ENCODE data around the gene TENM4.

TENM4 gene

DNA sequence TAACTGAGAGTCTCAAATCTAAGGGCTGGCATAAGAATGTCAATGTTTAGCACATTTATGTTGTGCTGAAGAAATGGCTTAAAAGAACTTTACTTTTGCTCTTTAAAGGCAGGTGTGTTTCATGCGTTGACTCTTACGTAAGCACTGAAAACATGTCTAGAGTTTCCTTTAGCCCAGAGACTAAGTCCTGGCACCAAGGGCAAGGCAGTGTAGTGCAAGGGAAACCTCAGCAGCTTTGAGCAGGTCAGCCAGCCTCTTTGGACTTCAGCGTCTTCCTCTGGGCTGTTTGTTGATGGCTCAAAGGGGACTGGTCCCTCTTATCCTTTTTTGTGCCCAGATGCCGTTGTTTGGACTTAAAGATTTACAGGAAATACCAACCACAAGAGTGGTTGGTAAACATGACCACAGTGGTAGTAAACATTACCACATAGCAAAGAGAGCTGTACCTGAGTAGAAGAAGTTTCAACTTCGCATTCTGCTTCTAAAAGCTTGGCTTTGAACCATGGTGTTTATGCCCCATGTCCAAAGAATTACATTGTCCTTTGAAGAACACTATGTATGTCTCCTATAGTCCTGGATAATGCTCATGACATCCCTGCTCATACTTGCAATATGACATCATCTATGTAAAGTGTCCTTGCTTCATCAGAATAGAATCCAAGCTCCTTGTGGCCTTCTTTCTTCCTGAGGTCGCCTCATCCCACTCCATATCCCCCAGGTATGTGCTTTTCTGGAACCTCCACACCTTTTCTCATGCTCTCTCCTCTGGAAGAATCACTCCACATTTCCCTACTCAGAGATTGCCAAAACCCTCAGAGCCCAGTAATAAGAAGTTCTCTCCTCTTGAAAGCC is 23.5 kb downstream of the TENM4 start:
- no peak for DNase-seq

DNA sequence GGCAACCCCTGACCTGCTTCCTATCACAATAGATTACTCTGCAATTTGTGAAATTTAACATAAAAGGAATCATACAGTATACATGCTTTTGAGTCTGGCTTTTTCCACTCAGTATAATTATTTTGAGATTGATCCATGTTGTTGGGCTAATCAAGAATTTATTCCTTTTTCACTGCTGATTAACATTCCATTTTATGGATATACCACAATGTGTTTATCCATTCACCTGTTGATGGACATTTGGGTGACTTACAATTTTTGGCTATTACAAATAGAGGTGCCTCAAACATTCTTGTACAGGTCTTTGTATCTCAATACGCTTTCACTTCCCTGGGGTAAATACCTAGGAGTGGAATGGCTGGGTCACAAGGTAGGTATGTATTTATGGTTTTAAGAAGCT is 24.9 kb downstream of the TENM4 start:
- no peak for DNase-seq

DNA sequence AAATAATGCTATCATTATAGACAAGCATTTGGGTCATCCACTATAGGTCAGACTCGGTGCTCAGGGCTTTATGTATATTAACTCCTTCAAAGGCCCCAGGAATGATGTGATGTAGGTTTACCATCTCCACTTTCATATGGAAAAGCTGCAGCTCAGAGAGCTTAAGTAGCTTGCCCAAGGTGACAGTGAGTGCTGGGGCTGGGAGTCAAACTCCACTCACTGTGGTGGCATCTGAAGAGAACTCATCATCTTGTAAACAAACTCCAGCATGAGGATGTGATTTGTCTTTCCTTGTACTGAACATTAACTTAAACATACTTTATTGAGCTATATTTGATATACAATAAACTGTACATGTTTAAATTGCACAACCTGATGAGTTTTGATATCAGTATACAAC is 25.4 kb downstream of the TENM4 start:
- no peak for DNase-seq

DNA sequence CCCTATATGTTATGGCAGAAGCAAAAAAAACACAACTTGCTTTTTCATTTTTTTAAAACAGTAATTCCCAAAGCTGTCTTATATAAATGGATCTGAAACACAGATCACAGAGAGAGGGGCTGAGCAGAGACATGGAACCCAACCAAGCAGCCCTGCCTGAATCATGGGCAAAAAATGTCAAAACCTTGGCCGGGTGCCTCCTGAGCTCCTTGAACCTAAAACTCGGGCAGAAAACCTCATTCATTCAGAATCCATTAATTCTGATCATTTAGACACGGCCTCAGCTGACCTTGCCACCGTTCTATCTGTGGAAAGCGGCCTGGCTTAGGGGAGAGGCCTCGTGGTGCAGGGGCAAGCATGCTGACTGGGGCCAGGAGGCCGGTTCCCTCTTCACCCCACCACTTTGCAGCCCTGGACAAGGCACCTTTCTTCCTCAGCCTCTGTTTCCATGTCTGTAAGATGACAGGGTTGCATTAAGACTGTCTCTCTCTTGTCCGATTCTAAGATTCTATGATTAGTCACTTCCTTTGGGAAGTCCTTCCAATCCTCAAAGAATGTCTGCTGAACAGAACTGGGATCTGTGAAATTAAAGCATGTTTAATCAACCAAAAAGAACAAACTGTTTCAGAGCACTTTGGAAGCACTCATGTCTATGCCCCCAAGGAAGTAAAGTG is 26.0 kb downstream of the TENM4 start:
- DNase-seq = no peak

DNA sequence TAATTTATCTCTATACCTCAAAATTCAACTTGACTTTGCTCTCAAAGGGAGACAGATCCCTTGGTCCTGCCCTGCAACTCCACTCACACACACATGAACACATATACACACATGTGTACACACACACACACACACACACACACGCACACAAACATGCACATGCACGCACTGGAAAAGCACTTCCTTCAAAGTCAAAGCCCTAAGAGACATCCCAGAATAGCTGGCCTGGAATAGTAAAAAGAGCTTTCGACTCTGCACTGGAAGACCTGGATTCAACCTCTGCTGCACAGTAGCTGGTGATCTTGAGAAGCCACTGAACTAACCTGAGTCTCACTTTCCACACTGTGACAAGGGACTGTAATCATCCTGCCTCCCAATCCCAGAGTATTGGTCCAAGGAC is 26.8 kb downstream of the TENM4 start:
- DNase-seq = no peak

DNA sequence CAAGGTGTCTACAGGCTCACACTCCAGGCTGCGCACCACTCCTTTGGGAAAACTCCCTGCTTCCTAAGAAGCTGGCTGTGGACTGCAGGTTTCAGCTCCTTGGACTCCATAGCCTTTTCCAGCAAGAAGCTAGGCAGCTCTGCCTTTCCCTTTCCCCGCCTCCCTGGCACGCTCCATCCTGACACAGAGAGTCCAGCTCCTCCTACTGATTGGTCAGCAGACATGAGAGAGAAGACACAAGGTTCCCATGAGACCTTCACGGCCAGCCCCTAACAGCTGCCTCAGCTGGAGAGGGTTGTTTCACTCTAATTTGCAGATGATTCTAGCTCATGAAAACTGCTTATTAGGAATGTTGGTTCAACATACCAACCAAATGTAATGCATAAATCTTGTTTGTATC is 27.6 kb downstream of the TENM4 start:
- DNase-seq = peak; percentile 41 to 48

DNA sequence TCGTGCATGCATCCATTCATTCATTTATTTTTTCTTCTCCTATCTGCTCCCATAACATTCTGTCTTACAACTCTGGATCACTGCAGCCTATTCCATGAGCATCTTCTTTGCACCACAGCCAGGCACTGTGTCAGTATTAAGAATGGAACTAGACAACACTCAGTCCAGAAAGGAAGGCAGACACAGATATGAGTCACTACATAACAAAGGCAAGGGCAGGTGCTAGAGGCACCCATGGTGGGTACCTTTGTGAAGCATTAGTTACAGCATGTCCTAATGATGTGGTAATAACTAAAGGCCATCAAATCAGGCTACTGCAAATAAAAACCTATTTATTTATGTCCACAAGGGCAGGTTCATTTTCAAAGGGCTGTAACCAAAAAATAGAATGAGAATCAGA is 28.1 kb downstream of the TENM4 start:
- DNase-seq = peak in 1 of 2 experiments; percentile 73

DNA sequence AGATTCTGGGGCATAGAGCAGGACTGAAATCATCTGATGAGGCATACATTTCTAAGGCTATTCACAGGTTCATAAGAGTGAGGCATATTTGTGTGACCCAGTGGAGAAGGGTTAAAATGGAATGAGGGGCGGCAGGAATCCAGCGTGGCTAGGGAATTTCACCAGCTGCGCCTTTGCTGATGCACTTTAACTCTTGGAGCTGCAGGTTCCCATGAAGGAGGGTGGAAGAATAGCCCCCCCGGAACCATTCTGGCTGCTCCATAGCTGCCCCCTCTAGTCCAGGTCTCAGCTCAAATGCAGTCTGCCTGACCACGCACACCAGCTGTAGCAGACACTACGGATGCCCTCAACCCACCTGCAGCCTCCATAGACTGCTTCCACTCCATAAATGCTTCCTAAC is 31.5 kb downstream of the TENM4 start:
- no peak for DNase-seq

DNA sequence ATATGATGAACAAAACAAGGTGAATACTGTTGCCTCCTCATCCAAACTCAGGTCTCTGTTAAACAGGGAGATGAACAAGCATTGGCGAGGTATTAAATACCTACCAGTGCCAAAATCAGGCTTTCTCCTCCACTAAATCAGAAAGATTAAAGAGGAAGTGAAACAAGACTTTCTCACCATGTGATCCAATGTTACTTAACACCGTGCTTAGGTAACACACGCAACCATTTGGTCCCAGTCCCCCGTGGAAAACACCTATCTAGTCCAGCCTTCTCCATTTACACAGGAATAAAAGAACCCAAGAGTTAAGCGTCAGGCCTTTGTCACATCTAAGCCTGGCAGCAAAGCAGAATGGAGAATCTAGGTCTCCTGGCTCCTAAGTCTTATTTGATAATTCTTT is 34.5 kb downstream of the TENM4 start:
- DNase-seq = no peak

DNA sequence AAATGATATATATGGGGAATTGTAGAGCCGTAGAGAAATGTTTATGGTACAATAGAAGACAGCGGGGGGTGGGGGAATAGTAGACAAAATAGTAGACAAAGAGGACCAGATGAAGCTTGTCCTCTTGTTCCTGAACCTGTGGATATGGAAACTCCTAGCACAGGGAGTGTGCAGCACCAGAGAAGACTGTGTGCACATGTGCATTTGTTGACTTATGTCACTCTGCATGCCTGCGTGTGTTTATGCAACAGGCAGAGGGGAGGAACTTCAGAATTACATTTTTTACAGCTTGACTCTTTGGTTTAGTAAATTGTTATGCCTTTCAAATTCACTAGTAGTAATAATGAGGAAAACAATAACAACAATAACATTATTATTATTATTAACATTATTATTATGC is 36.0 kb downstream of the TENM4 start:
- DNase-seq = no peak

DNA sequence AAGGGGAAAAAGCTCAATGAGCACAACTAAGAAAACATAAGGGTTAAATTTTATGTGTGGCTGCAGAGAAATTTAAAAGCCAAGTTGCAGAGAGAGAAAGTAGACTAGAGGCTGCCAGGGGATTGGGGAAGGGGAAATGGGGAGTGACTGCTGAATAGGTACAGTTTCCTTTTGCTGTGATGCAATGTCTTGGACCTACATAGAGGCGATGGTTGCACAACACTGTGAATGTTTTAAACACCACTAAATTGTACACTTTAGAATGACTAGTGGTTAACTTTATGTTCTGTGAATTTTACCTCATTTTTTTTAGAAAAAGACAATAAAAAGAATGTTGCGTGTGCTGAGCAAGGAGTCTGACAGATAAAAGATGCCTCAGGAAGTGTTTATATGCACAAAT is 36.5 kb downstream of the TENM4 start:
- no peak for DNase-seq

DNA sequence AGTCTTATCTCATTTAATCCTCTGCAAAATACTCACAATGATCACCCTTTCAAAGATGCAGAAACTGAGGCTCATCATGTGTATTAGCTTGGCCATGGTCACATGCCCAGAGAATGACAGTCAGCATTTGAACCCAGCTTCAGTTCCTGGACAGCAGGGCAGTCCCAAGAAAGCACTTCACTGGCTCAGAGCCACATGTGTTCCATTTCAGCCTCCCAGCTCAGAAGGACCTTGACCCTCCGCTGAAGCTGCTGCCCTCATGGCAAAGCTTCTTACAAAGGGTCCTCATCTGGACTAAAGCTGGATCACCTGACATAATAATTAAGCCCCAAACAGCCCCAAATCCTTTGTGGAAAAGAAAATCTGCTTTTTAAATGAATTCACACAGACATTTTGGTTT is 37.0 kb downstream of the TENM4 start:
- no peak for DNase-seq

DNA sequence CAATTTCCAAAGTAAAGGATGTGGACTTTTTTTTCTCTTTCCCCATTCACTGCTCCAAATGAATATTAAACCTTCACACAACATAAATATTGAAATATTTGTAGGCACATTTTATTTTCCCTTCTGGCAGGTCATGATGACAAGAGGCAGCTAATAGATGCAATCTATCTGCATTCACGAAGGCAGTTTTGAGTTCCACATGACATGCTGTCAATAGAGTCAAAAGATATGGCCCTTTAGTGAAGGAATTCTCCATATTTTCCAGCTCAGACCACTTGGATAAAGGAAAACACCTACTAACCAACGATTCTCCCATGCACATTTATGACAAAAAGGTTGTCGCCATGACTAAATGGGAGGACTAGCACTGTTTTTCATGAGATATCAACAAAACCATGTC is 37.9 kb downstream of the TENM4 start:
- DNase-seq = no peak

DNA sequence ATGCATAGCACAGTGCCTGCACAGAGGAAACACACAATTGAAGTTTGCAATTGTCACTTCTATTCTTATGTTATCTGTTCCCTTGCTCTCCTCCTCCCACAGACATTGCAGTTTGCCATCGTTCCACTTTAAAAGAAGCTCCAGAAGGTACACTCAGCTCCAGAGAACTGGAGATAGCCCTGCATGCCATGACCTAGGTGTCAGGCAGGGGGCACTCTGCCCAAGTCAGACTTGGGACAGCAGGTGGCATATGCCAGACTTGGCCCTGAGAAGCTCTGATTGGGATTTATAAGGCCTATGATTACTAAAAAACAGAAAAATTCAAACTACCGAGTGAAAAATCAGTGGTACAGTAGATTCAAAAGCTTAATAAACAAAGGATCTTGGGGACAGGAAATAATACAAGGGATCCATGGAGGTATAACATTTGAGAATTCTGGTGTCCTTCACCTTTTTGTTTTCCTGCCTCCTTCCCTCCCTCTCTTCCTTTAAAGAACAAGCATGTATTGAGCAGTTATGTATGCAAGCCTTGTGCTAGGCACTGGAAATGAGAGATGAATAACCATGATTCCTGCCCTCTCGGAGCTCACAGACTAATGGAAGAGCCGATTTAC is 40.0 kb downstream of the TENM4 start:
- DNase-seq = peak in 1 of 2 experiments; percentile 3

DNA sequence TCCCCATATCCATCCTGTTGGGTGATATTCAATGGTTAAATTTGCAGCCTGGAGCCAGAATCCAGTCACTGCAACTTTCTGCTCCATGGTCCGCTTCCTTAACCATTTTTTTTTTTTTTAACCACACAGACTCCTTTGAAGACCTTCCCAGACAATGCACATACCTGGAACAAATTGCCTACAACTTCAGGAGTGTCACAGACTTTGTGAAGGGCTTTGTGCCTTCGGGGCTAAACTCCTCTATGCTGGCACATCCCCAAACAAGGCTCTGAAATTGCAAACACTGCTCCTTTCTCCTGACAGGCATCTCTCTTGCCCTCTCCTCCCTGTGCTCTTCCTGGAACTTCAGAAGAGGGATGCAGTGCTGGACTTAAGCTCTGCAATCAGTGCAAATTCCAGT is 40.6 kb downstream of the TENM4 start:
- DNase-seq = no peak

DNA sequence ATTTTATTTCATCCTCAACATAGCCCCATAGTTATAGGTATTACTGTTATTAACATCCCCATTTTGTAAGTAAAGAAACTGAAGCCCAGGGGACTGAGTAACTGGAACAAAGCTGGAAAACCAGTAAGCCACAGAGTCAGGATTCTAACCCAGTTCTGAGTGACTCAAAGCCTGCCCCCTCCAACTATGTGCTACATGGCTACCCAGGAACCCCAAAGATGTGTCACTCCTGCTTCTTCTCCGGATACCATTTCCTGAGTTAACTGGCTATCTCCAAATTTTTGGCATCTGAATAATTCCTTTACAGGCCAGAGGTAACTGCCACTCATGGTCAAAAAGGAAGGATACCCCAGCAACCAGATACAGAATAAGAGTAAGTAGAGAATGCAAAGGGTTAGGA is 43.6 kb downstream of the TENM4 start:
- no peak for DNase-seq

DNA sequence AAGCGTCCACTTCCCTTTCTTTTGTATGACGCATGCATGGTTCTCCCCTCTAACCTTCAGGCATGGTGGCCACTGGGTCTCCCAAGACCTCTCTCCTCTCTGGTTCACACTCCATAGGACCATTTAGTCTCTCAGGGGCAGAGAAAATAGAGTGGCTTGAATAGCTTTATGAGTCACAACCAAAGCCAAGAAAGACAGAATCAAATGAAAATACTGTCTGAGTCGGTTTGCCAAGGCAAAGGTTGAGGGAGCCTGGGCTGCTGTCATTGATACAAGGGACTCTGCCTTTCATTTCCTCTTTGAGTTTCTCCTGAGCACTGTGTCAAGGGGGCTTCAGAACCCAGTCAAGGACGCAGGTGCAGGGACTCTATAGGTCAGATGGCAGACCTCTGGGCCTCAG is 44.2 kb downstream of the TENM4 start:
- DNase-seq = no peak

DNA sequence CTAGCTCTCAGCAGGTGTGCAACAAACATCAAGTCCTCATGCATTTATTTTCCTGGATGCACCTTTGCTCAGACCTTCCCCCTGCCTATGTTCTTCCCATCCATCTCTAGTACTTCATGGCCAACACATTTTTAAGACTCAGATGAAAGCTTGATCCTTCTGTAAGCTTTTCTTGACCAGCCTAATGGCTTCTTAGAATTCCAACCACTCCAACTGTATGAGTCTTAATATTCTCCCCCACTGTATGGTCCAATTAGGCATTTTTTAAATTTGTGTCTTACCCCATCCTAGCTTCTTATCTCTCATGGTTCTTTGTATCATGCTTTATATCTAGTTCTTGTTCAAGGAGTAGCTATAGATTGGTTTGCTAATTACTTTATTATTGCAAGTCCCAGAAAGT is 44.8 kb downstream of the TENM4 start:
- DNase-seq = no peak

DNA sequence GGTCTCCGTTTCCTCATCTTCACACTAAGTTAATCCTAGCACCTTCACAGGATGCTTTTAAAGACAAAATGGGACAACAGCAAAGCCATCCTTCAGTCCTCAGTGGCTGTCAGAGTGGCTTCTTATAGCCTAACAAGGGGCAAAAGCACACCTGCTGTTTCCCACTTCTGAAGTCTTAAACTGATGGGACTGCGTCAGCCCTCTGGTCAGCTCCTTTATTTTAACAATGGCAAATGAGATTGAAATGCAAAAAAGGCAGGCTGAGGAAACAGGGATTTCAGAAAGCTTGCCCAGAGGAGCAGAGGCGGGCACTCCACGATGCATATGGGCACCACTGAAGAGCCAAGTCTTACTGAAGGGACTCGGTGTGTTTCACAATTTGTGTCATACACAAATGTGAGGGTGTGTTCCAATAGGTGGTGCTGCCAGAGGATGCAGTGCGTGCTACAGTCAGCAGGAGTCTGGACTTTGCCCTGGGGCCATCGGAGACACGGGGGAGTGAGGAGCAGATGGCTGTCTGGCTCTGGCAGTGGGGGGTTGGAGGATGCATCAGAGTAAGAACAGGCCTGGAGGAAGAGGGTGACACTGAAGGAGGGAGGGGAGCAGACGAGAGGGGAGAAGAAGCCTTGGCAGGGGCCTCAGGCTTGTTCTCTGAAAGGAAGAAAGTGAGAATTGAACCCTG is 47.3 kb downstream of the TENM4 start:
- peak; percentile 34 to 59 for DNase-seq

DNA sequence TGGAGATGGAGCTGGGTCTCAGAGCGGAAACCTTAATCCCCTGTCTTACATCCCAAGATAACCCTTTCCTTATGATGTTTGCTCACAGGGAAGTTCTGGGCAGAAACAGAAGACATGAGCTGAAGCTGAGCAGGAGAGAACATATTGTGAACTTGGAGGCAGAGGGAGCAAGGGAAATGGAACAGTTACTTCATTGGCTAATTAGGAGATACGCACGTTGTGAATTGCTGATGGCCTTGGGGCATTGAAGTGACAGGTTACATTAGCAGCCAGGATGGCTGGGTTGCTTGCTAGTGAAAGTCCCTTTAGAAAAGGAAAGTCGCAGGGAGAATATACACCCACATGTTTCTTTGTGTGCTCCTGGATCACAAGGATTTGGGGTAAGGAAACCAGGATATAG is 48.7 kb downstream of the TENM4 start:
- no peak for DNase-seq

DNA sequence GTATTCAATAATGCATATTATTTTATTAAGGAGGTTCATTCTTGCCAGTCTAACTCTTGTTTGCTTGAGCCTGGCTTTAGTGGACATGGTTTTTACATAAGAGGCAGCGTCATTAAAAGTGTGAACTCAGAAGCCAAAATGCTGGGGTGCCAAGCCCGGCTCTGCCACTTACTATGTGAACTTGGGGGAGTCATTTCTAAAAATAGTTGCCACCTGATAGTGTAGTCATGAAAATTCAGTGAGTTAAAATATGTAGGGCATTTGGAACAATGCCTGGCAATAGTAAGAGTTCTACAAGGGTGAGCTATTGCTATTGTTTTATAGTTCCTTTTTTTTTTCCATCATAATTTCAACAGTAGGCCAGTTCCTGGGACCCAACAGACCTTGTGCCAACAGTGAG is 49.9 kb downstream of the TENM4 start:
- no peak for DNase-seq

DNA sequence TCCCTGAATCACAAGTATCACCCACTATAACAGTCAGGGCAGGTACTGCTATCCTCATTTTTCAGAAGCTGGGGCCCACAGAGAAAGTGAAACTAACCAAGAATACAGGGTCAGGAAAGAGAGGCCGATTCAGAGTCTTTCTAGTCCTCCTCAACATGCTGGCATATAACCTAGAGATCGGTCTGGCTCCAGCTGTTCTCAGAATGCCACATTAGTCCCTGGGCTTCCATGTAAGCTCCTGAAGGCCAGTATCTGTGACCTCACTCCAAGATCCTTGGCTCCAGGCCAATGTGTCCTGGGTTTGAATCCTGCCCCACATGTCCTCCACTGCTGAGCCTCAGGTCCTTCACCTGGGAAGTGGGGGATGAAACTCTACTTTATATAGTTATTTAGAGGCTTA is 50.4 kb downstream of the TENM4 start:
- no peak for DNase-seq

DNA sequence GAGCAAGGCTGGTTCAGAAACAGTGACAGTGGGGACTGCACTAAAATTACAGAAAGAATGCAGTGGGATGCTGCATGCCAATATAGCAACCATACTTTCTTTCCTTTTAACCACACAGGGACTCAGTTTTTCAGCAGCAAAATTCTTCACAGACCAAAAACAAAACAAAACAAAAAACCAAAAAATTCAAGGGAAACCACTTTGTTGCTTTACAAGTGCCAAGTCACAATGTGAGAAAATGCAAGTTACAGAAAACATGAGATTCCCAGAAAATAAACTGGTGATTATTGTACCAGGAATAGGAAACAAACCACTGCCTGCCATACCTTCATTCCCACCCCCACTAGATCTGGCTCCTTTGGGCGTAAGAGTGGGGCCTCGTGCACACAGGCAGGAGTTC is 52.6 kb downstream of the TENM4 start:
- no peak for DNase-seq

DNA sequence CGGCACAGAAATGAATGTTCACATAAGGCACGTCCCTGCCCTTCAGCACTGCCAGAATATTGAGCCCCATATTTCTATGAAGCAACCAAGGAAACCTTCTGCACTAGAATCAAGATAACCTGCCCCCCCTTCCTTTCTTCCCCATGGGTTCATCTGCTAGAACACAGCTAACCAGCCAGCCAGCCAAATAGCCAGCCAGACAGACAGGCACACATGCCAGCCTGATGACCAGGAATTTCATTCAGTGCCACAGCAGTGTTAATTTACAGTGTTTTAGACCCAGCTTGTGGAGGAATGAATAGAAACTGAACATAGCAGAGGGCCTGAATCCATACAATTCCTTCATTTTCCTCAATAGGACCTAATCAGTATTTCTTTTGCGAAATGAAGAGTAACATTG is 57.0 kb downstream of the TENM4 start:
- DNase-seq = no peak
